A172 (cell line): ENCODE measurements around the gene SEZ6L. TPM values are rescaled to one million over a fixed set of nuclear protein-coding genes. Genes with fewer than 3 reads are reported as not detected.

Experiments used
- DNase-seq: peaks from one replicate; pipeline ENCODE4 v3.0.0-alpha.2; 2015; ENCODE audit warnings: low spot score
- total RNA-seq: library from RNA; depleted of rRNA; stranded (reverse); fragments of >200 nt; shearing (Covaris generic); gene quantifications from 2 replicates; pipeline ENCODE4 v1.2.3, GENCODE V29; 2014

Gene SEZ6L
- total RNA-seq, 1 experiment from 2014 or later, result not detected

- DNase-seq, result no peak
These were observed 249.4 kb downstream of the SEZ6L start for GRCh38 chr22:26418620-26419019.

- DNase-seq, result no peak
These were observed 257.7 kb downstream of the SEZ6L start for GRCh38 chr22:26426924-26427323.

GRCh38 chr22:26428515-26429457 lies 259.5 kb downstream of the SEZ6L start, which contains the start of gene ASPHD2:
Gene ASPHD2 (plus strand): TSS chr22:26429260. CDS start chr22:26433616, 4,356 bp downstream.
- peak; percentile 50 for DNase-seq

GRCh38 chr22:26429458-26430286 lies 260.4 kb downstream of the SEZ6L start:
- no peak for DNase-seq

- no peak for DNase-seq
These were observed 261.3 kb downstream of the SEZ6L start for GRCh38 chr22:26430600-26430999.

- no peak for DNase-seq
These were observed 262.2 kb downstream of the SEZ6L start for GRCh38 chr22:26431261-26431995.

GRCh38 chr22:26432619-26433311 lies 263.5 kb downstream of the SEZ6L start:
- no peak for DNase-seq
